Measurements from ENCODE around the gene ANKRD27. TPM values are rescaled to one million over a fixed set of nuclear protein-coding genes. Genes with fewer than 3 reads are reported as not detected.

The ANKRD27 gene
- total RNA-seq, 1 donor = 31.5 TPM

- peaks cover 28% of the 10 kb centered on the region for H4K20me1 ChIP-seq (ENCODE audit: insufficient read depth, low read length)
- TF ChIP-seq, protein P1, sequence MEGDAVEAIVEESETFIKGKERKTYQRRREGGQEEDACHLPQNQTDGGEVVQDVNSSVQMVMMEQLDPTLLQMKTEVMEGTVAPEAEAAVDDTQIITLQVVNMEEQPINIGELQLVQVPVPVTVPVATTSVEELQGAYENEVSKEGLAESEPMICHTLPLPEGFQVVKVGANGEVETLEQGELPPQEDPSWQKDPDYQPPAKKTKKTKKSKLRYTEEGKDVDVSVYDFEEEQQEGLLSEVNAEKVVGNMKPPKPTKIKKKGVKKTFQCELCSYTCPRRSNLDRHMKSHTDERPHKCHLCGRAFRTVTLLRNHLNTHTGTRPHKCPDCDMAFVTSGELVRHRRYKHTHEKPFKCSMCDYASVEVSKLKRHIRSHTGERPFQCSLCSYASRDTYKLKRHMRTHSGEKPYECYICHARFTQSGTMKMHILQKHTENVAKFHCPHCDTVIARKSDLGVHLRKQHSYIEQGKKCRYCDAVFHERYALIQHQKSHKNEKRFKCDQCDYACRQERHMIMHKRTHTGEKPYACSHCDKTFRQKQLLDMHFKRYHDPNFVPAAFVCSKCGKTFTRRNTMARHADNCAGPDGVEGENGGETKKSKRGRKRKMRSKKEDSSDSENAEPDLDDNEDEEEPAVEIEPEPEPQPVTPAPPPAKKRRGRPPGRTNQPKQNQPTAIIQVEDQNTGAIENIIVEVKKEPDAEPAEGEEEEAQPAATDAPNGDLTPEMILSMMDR (IDR thresholded peaks at IDR 0.05; ENCODE audit: extremely low read depth, low read depth, low read length) = no peak
- peak overlapping the region; percentile 96 for H3K4me3 ChIP-seq (ENCODE audit: insufficient read depth, low read length)
- DNase-seq (ENCODE audit: insufficient read length, low spot score, missing footprints) = no peak
- no peaks in the 10 kb centered on the region for H3K36me3 ChIP-seq (ENCODE audit: insufficient read depth, low read length)
- peaks cover 22% of the 10 kb centered on the region for H3K27me3 ChIP-seq (ENCODE audit: insufficient read depth, low read length)
- H3K27ac ChIP-seq (ENCODE audit: low read depth, low read length) = no peak overlapping the region
- H3K9me3 ChIP-seq (ENCODE audit: low read depth, low read length) = no peaks in the 10 kb centered on the region
- H3K79me2 ChIP-seq (ENCODE audit: insufficient read depth, low read length) = peaks cover 36% of the 10 kb centered on the region
- H3K4me1 ChIP-seq (ENCODE audit: insufficient read depth, low read length) = peaks cover 10% of the 10 kb centered on the region
- peak overlapping the region; percentile 41 for H2AFZ ChIP-seq (ENCODE audit: low read length)
- H3K4me2 ChIP-seq (ENCODE audit: insufficient read depth, low read length) = peak overlapping the region; percentile 80
Observed at GRCh38 chr19:32676186-32676894, 1.4 kb upstream of the ANKRD27 start.

DNA sequence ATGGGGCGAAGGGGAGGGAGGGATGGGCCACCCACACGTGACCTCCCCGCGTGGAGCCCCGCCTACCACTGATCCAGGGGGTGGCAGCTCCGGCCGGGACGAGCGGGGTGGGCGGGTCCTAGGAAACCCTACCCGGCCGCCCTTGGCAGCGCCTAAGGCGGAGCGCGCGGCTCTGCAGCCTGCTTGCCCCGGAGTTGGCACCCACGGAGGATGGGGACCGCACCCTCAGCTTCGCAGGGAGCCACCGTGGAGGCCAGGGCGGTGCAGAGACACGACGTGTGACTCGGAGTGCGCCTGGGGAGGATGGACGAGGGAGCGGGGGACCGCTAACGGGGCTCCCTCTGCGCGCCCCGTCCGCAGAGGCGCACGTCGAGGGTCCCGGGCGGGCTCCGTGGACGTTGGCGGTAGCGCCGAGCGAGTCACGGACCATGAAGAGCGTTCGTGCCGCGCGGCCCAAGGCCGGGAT lies 773 bp upstream of the ANKRD27 start, which contains the start of gene RGS9BP:
TSS of gene RGS9BP (plus strand) at position 129 of the 466 bp plus-strand sequence. CDS start 416 bp downstream, outside the sequence.
- H3K27ac ChIP-seq (ENCODE audit: low read depth, low read length) = no peak within 1 kb of the TSS
- H3K36me3 ChIP-seq (ENCODE audit: insufficient read depth, low read length) = no peaks in the 10 kb centered on the region
- H3K9me3 ChIP-seq (ENCODE audit: low read depth, low read length) = no peaks in the 10 kb centered on the region
- H3K27me3 ChIP-seq (ENCODE audit: insufficient read depth, low read length) = peaks cover 22% of the 10 kb centered on the region
- H3K4me2 ChIP-seq (ENCODE audit: insufficient read depth, low read length) = peak within 1 kb of the TSS; percentile 80
- peaks cover 10% of the 10 kb centered on the region for H3K4me1 ChIP-seq (ENCODE audit: insufficient read depth, low read length)
- DNase-seq (ENCODE audit: insufficient read length, low spot score, missing footprints) = peak; percentile 94
- TF ChIP-seq, protein P1 (IDR thresholded peaks at IDR 0.05; ENCODE audit: extremely low read depth, low read depth, low read length) = no peak
- H4K20me1 ChIP-seq (ENCODE audit: insufficient read depth, low read length) = peaks cover 28% of the 10 kb centered on the region
- H2AFZ ChIP-seq (ENCODE audit: low read length) = peak within 1 kb of the TSS; percentile 88
- H3K79me2 ChIP-seq (ENCODE audit: insufficient read depth, low read length) = peaks cover 42% of the 10 kb centered on the region
- H3K4me3 ChIP-seq (ENCODE audit: insufficient read depth, low read length) = peak within 1 kb of the TSS; percentile 96

DNA sequence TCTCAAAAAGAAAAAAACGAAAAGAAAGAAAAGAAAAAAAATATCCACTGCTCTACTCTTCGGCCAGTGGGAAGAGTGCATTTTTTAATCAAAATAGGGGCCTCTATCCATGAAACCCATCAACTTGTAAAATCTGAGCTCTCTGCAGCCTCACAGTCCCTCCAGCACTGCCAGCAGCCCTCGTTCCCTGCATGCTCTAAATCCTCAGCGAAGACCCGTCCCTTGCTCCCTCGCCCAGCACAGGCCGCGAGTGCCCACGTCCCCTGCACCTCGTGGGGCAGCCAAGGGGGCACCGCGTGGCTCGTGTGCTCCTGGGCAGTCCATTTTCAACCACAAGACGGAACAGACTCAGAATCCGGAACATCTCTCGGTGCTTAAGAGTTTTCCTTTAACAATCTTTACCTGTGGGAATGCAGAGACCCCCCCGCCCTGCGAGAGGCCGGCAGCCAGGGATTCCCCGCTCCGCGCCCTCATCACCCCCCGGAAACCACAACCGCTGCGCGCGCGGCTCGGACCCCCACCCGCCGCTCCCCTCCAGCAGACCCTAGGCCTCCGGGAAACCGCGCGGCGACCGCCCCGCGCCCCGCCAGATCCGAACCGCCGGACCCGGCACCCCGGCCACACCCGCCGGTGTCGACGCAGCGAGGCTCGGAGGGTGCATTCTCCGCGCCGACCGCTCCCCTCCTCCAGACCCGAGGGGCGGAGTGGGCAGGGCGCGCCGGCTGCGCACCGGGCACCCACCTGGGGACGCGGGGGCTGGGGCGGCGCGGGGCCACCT lies 638 bp downstream of the ANKRD27 start:
- Histone ChIP-seq H3K79me2 (ENCODE audit: insufficient read depth, low read length) (peaks cover 53% of the 10 kb centered on the region), H3K27ac (ENCODE audit: low read depth, low read length) (no peak overlapping the region), H2AFZ (ENCODE audit: low read length) (peak overlapping the region; percentile 88), H3K27me3 (ENCODE audit: insufficient read depth, low read length) (peaks cover 22% of the 10 kb centered on the region), H3K4me2 (ENCODE audit: insufficient read depth, low read length) (peak overlapping the region; percentile 80), H3K4me1 (ENCODE audit: insufficient read depth, low read length) (peaks cover 10% of the 10 kb centered on the region), H3K36me3 (ENCODE audit: insufficient read depth, low read length) (no peaks in the 10 kb centered on the region), H3K9me3 (ENCODE audit: low read depth, low read length) (no peaks in the 10 kb centered on the region), H4K20me1 (ENCODE audit: insufficient read depth, low read length) (peaks cover 30% of the 10 kb centered on the region), H3K4me3 (ENCODE audit: insufficient read depth, low read length) (peak overlapping the region; percentile 96)
- peak; percentile 85 for DNase-seq (ENCODE audit: insufficient read length, low spot score, missing footprints)
- TF ChIP-seq, protein P1 (IDR thresholded peaks at IDR 0.05; ENCODE audit: extremely low read depth, low read depth, low read length) = no peak

- DNase-seq (ENCODE audit: insufficient read length, low spot score, missing footprints) = no peak
- TF ChIP-seq, protein P1 (IDR thresholded peaks at IDR 0.05; ENCODE audit: extremely low read depth, low read depth, low read length) = no peak
- H3K79me2 ChIP-seq (ENCODE audit: insufficient read depth, low read length) = peaks cover 61% of the 10 kb centered on the region
- H3K9me3 ChIP-seq (ENCODE audit: low read depth, low read length) = no peaks in the 10 kb centered on the region
- peak overlapping the region; percentile 80 for H3K4me2 ChIP-seq (ENCODE audit: insufficient read depth, low read length)
- H4K20me1 ChIP-seq (ENCODE audit: insufficient read depth, low read length) = peaks cover 34% of the 10 kb centered on the region
- H3K4me3 ChIP-seq (ENCODE audit: insufficient read depth, low read length) = no peak overlapping the region
- H3K4me1 ChIP-seq (ENCODE audit: insufficient read depth, low read length) = peaks cover 10% of the 10 kb centered on the region
- H3K27ac ChIP-seq (ENCODE audit: low read depth, low read length) = no peak overlapping the region
- no peak overlapping the region for H2AFZ ChIP-seq (ENCODE audit: low read length)
- H3K36me3 ChIP-seq (ENCODE audit: insufficient read depth, low read length) = no peaks in the 10 kb centered on the region
- peaks cover 22% of the 10 kb centered on the region for H3K27me3 ChIP-seq (ENCODE audit: insufficient read depth, low read length)
Observed at GRCh38 chr19:32673573-32673972, 1.4 kb downstream of the ANKRD27 start.

Data from osteoblast (primary cell).